K562 (cell line): Measurements from ENCODE around the gene GJC2. TPM values are rescaled to one million over a fixed set of nuclear protein-coding genes. Genes with fewer than 3 reads are reported as not detected.
A peak's percentile ranks its signal among the peaks of the same experiment; 100 is the strongest.

Experiments
- ELF1 ChIP-seq: fragments of 200-800 bp; sonication (Bioruptor generic); IDR thresholded peaks from 2 replicates; pipeline ENCODE4 v1.6.1; 2016; ENCODE audit warnings: missing genetic modification characterization, missing compliant biosample characterization
- FUS ChIP-seq: fragments of 200-400 bp; formaldehyde crosslinking; optimal IDR thresholded peaks from 2 replicates; pipeline ENCODE3; 2017; ENCODE audit warnings: low read depth, low read length
- KLF10 ChIP-seq: fragments of 250-450 bp; sonication (Bioruptor Pico); IDR thresholded peaks from 2 replicates; pipeline ENCODE4 v1.6.1; 2021; ENCODE audit warnings: matching md5 sums
- MYC ChIP-seq, 2 experiments: fragments of 250-450 bp in 1 of 2; sonication (Bioruptor Pico) in 1 of 2; IDR thresholded peaks; 2 replicates each; pipeline versions ENCODE4 v1.5.1 to v1.6.1; 2012 to 2021; ENCODE audit warnings: low read depth in 2 of 2, borderline replicate concordance in 1 of 2, improper control_type of control experiment in 1 of 2, low read length in 1 of 2, mild to moderate bottlenecking in 1 of 2, moderate library complexity in 1 of 2
- POLR3G ChIP-seq: IDR thresholded peaks from 2 replicates; pipeline ENCODE4 v1.6.1; 2011; ENCODE audit not compliant: insufficient read length, insufficient replicate concordance; ENCODE audit errors: extremely low read depth
- PURB ChIP-seq: sonication (generic); formaldehyde crosslinking; IDR thresholded peaks from 2 replicates; pipeline ENCODE4 v1.9.0; 2021; ENCODE audit warnings: low read depth, mild to moderate bottlenecking, missing genetic modification reagents
- SMC3 ChIP-seq: conservative IDR thresholded peaks from 2 replicates; pipeline ENCODE4 v1.6.1; 2011; ENCODE audit warnings: low read depth, low read length, improper control_type of control experiment; ENCODE audit not compliant: insufficient read depth
- SOX6 ChIP-seq: fragments of 450-650 bp; IDR thresholded peaks from 2 replicates; pipeline ENCODE4 v1.6.1; 2014; ENCODE audit warnings: mild to moderate bottlenecking
- SREBF2 ChIP-seq: sonication (generic); formaldehyde crosslinking; IDR thresholded peaks from 2 replicates; pipeline ENCODE4 v1.4.0; 2020; ENCODE audit warnings: mild to moderate bottlenecking, missing genetic modification reagents
- SRF ChIP-seq, 2 experiments: fragments of 250-450, 450-650 bp in 1 of 2; sonication (Bioruptor Pico) in 1 of 2; sonication (generic) in 1 of 2; formaldehyde crosslinking; IDR thresholded peaks; 2 replicates each; pipeline versions ENCODE4 v1.5.0 to v1.5.1; 2020 to 2022; ENCODE audit warnings: mild to moderate bottlenecking in 1 of 2, missing genetic modification reagents in 1 of 2
- U2AF1 ChIP-seq: fragments of 200-400 bp; formaldehyde crosslinking; optimal IDR thresholded peaks from 2 replicates; pipeline ENCODE3; 2017; ENCODE audit warnings: mild to moderate bottlenecking, low read depth, low read length, moderate library complexity
- ZNF263 ChIP-seq: sonication (generic); formaldehyde crosslinking; IDR thresholded peaks from 2 replicates; pipeline ENCODE4 v1.8.0; 2022; ENCODE audit warnings: mild to moderate bottlenecking, missing genetic modification reagents, borderline replicate concordance
- ZNF644 ChIP-seq: fragments of 200-800 bp; sonication (Bioruptor generic); IDR thresholded peaks from 2 replicates; pipeline ENCODE4 v1.6.1; 2016; ENCODE audit warnings: low read depth, missing genetic modification characterization, missing compliant biosample characterization
- polyA plus RNA-seq, 8 experiments: library from polyadenylated mRNA; depleted of rRNA in 4 of 8; stranded (reverse) in 5 of 8; unstranded in 3 of 8; fragments of >200 nt; fragmentation: Nextera tagmentation in 2 of 8; fragmentation: Illumina TruSeq in 1 of 8; extraction: Ambion mirVana in 2 of 8; extraction: Trizol in 1 of 8; gene quantifications; 2 replicates each; pipeline versions ENCODE4 v1.2.1 to v1.2.3, GENCODE V29; 2011 to 2014; ENCODE audit warnings: inconsistent platforms in 1 of 8, missing spikeins in 1 of 8
- total RNA-seq, 7 experiments: library from RNA; depleted of rRNA in 6 of 7; stranded (reverse); fragments of >200 nt in 6 of 7; fragmentation: Illumina TruSeq in 2 of 7; extraction: Trizol in 2 of 7; gene quantifications; 2 replicates each; pipeline versions ENCODE4 v1.2.1 to v1.2.3, GENCODE V29; 2011 to 2021; ENCODE audit warnings: low replicate concordance in 1 of 7
- TF ChIP-seq, protein P1 (sequence below), 2 experiments: fragments of 450-650 bp in 1 of 2; IDR thresholded peaks; 2 replicates each; pipeline ENCODE4 v1.6.1; 2011 to 2017; ENCODE audit warnings: low read depth in 2 of 2, antibody characterized with exemption in 1 of 2, borderline replicate concordance in 1 of 2, low read length in 1 of 2, mild to moderate bottlenecking in 1 of 2, mixed read lengths in 1 of 2; ENCODE audit not compliant: control insufficient read depth in 1 of 2
- TF ChIP-seq, protein P2 (sequence below): fragments of 450-650 bp; IDR thresholded peaks from 2 replicates; pipeline ENCODE4 v1.6.1; 2014; ENCODE audit warnings: low read depth, mild to moderate bottlenecking, moderate library complexity, borderline replicate concordance
- TF ChIP-seq, protein P3 (sequence below): fragments of 250-450 bp; sonication (Bioruptor Pico); IDR thresholded peaks from 2 replicates; pipeline ENCODE4 v1.4.0; 2020; ENCODE audit warnings: mild to moderate bottlenecking, moderate library complexity, borderline replicate concordance
- TF ChIP-seq, protein P4 (sequence below): sonication (generic); formaldehyde crosslinking; IDR thresholded peaks from 2 replicates; pipeline ENCODE4 v1.8.0; 2023; ENCODE audit warnings: mild to moderate bottlenecking, missing genetic modification reagents

The GJC2 gene
- total and polyA plus RNA-seq, 9 of the 15 experiments (the other 6 are each of a cell fraction or from before 2014, with no cell fraction given), result 0.03 to 0.62 (median 0.11) TPM; not detected in 2

DNA sequence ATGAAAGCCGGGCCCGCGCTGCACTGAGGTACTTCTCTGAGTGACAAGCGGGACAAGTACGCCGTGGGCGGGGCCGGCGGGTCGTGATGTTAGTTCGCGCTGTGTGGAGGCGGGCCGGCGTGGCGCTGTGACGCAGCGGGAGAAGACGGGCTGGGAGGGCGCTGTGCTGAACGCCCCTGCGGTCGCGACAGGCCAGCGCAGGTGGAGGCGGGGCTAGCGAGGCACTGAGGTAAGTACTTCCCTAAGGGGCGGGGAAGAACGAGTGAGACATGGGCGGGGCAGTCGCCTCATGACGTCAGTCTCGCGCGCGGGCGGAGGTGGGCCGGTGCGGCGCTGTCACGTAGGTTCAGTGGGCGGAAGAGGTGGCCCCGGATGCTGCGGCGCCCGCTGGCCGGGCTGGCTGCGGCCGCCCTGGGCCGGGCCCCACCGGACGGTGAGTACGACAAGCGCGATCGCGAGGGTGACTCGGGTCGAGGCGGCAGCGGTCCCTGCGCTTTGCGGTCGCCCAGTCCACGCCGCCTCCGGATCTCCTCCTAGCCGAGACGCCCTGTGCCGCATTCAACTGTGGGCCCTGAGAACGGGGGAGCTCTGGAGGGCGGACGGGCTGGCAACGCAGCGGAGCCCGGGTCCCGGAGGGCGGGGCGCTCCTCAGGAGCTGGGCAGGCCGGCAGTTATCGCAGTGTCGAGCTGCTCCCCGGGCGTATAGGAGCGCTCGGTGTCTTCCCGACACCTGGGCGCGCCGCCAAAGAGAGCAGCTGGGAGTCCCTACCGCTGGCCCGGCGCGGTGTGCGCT is 9.6 kb upstream of the GJC2 start, which contains the start of gene GUK1 (continued):
- TF ChIP-seq, protein P1, sequence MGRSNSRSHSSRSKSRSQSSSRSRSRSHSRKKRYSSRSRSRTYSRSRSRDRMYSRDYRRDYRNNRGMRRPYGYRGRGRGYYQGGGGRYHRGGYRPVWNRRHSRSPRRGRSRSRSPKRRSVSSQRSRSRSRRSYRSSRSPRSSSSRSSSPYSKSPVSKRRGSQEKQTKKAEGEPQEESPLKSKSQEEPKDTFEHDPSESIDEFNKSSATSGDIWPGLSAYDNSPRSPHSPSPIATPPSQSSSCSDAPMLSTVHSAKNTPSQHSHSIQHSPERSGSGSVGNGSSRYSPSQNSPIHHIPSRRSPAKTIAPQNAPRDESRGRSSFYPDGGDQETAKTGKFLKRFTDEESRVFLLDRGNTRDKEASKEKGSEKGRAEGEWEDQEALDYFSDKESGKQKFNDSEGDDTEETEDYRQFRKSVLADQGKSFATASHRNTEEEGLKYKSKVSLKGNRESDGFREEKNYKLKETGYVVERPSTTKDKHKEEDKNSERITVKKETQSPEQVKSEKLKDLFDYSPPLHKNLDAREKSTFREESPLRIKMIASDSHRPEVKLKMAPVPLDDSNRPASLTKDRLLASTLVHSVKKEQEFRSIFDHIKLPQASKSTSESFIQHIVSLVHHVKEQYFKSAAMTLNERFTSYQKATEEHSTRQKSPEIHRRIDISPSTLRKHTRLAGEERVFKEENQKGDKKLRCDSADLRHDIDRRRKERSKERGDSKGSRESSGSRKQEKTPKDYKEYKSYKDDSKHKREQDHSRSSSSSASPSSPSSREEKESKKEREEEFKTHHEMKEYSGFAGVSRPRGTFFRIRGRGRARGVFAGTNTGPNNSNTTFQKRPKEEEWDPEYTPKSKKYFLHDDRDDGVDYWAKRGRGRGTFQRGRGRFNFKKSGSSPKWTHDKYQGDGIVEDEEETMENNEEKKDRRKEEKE (IDR thresholded peaks at IDR 0.05; ENCODE audit: borderline replicate concordance in 1 of 2, control insufficient read depth in 1 of 2, low read depth in 2 of 2, low read length in 1 of 2), result 0 out of 4 replicates have a peak, but pooled peaks of 1 of the 2 experiments have one; percentile 22
- TF ChIP-seq SOX6, result 0 out of 2 replicates have a peak, but pooled peaks have one; percentile 7
- no peak; the same call in 1 of the 2 replicates for TF ChIP-seq ZNF263 (CRISPR knock-in tag)
- TF ChIP-seq ZNF644, result no peak
- TF ChIP-seq POLR3G, result no peak
- TF ChIP-seq KLF10 (CRISPR knock-in tag), result no peak
- TF ChIP-seq SMC3, result no peak
- TF ChIP-seq FUS, result peak; percentile 76
- TF ChIP-seq, protein P2, sequence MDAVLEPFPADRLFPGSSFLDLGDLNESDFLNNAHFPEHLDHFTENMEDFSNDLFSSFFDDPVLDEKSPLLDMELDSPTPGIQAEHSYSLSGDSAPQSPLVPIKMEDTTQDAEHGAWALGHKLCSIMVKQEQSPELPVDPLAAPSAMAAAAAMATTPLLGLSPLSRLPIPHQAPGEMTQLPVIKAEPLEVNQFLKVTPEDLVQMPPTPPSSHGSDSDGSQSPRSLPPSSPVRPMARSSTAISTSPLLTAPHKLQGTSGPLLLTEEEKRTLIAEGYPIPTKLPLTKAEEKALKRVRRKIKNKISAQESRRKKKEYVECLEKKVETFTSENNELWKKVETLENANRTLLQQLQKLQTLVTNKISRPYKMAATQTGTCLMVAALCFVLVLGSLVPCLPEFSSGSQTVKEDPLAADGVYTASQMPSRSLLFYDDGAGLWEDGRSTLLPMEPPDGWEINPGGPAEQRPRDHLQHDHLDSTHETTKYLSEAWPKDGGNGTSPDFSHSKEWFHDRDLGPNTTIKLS, result peak; percentile 90
- TF ChIP-seq PURB (CRISPR knock-in tag), result no peak
- peak; percentile 77; the same call in 1 of the 2 replicates for TF ChIP-seq MYC (IDR thresholded peaks at IDR 0.05; ENCODE audit: low read depth, low read length)
- TF ChIP-seq MYC (CRISPR knock-in tag; IDR thresholded peaks at IDR 0.05; ENCODE audit: borderline replicate concordance, low read depth), result no peak
- TF ChIP-seq ELF1 (tag), result peak; percentile 92
- peak; percentile 35 to 87; a peak in 2 of 4 replicates for TF ChIP-seq SRF (CRISPR knock-in tag; IDR thresholded peaks at IDR 0.05)
- TF ChIP-seq U2AF1, result peak; percentile 77
- no peak for TF ChIP-seq SREBF2
- TF ChIP-seq, protein P3, sequence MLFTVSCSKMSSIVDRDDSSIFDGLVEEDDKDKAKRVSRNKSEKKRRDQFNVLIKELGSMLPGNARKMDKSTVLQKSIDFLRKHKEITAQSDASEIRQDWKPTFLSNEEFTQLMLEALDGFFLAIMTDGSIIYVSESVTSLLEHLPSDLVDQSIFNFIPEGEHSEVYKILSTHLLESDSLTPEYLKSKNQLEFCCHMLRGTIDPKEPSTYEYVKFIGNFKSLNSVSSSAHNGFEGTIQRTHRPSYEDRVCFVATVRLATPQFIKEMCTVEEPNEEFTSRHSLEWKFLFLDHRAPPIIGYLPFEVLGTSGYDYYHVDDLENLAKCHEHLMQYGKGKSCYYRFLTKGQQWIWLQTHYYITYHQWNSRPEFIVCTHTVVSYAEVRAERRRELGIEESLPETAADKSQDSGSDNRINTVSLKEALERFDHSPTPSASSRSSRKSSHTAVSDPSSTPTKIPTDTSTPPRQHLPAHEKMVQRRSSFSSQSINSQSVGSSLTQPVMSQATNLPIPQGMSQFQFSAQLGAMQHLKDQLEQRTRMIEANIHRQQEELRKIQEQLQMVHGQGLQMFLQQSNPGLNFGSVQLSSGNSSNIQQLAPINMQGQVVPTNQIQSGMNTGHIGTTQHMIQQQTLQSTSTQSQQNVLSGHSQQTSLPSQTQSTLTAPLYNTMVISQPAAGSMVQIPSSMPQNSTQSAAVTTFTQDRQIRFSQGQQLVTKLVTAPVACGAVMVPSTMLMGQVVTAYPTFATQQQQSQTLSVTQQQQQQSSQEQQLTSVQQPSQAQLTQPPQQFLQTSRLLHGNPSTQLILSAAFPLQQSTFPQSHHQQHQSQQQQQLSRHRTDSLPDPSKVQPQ (CRISPR knock-in tag), result no peak
- TF ChIP-seq, protein P4, sequence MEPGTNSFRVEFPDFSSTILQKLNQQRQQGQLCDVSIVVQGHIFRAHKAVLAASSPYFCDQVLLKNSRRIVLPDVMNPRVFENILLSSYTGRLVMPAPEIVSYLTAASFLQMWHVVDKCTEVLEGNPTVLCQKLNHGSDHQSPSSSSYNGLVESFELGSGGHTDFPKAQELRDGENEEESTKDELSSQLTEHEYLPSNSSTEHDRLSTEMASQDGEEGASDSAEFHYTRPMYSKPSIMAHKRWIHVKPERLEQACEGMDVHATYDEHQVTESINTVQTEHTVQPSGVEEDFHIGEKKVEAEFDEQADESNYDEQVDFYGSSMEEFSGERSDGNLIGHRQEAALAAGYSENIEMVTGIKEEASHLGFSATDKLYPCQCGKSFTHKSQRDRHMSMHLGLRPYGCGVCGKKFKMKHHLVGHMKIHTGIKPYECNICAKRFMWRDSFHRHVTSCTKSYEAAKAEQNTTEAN, result peak; percentile 54; the same call in 1 of the 2 replicates
